DMS153 treated with DMSO at 0.1 percent for 48 hours (cell line): Measurements from ENCODE around the gene FRMD4B.

ENCODE experiments used
- DNase-seq: peaks from one replicate; lab custom pipeline; 2025; ENCODE audit not compliant: unreplicated experiment; lab: John Stamatoyannopoulos, UW

FRMD4B gene

DNA sequence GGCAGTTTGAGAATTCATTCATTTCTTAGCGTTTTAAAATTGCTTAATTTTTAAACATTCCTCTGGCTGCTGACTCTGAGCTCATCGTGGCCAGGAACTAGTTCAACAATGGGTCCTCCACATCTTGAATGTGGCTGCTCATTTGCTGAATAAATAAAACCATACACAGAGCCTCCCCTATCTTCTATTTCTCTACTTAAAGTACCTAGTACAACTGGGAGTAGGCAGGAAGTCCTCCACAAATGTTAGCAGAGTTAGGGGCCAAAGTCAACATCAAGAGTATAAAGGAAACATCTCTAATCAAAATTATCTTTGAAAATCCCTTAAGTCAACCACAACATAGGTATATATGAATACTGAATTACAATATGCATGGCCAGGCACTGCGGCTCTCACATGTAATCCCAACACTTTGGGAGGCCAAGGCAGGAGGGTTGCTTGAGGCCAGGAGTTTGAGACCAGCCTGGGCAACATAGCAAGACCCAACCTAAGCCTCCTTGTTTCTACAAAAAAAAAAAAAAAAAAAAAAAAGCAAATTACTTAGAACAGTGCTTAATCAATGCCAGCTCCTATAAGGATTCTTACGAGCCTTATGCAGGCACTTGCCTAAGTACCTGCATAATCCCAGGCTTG is 206.0 kb downstream of the FRMD4B start:
- DNase-seq = no peak

GRCh38 chr3:69178838-69179739 is 206.8 kb downstream of the FRMD4B start:
- DNase-seq = no peak

- no peak for DNase-seq
Observed at GRCh38 chr3:69178082-69178481, 207.8 kb downstream of the FRMD4B start.

GRCh38 chr3:69174871-69175737 is 210.8 kb downstream of the FRMD4B start:
- DNase-seq = no peak

DNA sequence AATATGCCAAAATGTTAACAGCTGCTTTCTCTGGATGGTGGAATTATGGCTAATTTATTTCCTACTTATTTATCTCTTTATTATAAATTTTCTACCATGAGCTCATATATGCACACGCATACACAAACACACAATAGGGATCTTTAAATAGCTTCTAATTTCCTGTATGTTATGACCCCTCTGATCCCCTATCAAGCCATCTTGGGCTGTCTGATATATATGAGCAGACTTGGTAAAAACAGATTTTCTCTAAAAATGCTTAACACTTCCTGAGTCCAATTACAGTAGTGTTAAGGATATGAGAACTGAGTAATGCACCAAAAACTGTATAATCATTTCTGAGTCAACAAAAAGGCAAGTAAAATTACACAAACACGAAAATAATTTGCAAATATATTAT is 211.4 kb downstream of the FRMD4B start:
- DNase-seq = no peak

DNA sequence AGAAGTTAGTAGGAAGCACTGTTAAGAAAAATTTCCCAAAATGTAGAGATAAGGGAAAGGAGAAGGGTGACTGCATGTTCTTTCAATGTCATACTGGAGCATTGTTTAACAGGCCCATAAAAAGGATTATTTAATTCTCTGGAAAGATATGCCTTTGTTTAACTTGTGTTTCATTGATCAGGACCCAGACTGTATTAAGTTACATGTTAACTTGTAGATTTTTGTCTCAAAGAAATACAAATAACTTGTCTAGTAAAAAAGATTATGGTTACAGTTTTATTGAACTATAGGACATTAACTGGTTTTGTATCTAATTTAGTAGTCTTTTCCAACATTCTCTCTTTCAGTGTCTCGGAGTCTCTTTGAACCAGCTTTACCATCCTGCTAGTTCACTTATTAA is 213.8 kb downstream of the FRMD4B start:
- DNase-seq = no peak

DNA sequence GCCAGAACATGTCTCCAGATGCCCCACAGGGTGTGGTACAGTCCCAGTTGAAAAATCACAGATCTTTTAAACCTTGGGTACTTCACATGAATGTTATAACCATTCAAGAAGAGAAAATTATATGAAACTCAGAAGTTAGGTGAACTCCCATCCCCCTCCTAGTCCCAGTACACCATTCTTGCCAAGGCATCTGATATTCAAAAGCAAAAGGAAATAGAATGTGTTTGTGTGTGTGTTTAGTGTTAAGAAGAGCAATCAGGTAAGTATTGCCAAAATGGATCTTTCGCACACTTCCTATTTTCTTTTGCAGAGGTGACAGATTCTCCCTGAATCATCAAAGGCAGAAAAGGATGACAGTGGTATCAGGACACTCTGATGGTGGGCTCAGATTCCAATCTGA is 219.4 kb downstream of the FRMD4B start:
- no peak for DNase-seq

- no peak for DNase-seq
Observed at GRCh38 chr3:69165744-69166143, 220.1 kb downstream of the FRMD4B start.

DNA sequence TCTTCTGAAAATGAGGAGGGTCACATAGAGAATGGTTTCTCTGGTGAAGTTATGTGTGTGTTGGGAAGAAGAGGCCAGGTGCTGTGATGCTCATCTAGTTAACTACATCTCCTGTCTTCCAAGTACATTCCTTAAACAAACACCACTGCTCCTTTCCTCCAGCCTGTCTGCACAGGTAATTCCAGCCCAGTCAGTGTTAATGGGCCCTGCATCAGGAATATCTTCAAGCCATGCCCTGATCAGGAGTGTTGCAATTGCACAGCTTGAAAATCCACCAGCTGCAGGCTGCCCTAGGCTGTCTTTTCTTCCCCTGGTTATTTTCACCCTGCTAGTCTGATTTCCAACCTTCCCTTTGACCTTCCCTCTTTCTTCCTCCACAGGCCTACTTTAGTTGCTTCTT is 221.6 kb downstream of the FRMD4B start:
- no peak for DNase-seq

- no peak for DNase-seq
Observed at GRCh38 chr3:69162308-69162980, 223.4 kb downstream of the FRMD4B start.

DNA sequence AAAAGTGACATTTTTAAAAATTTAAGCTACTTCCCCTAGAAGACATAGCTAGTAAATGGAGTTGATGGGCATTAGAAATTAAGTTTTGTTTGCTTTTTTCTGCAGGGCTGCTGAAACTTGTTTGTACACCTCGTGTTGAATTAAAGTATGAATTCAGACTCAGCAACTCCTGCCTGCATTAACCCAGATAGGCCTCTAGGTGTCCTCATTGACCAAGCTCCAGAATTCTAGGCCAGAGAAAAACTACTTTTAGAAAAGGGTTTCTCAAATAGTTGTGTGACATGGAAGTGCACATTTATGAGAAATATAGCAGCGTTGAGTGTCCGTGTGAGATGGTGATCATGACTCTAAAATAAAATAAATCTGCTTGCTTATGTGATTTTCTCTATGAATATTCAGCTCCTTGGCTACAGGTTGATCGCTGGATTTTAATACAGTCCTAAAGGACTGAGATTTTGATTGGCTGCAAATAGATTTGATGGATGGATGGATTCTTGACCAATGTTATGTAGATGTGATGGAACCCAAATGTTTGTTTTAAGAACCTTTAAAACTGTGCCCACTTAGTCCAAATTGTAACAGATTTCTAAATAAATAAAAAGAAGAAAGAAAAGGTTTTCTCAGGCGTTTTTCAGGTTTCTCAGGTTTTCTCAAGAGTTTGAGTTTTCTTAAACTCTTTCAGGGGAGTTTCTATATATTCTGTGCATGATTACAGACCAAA is 224.1 kb downstream of the FRMD4B start:
- DNase-seq = peak; percentile 3

DNA sequence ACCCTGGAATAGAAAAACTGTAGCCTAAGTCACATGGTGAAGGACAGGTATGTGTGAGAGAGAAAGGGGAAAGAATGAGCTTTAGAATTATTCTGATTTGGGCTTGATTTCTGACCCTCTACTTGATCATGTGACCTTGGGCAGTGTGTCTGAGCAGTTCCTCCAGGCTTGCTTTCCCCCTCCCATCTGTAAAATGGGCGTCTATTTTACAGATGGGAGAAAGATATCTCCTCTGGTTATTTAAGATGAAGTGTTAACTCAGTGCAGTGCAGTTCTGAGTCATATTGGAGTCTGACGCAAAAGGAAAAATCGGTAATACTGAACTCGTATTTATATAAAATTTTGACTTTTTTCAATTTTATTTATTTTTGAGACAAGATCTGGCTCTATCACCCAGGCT is 225.4 kb downstream of the FRMD4B start:
- no peak for DNase-seq

GRCh38 chr3:69160107-69160506 is 225.8 kb downstream of the FRMD4B start:
- no peak for DNase-seq

- DNase-seq = no peak
Observed at GRCh38 chr3:69149586-69149985, 236.3 kb downstream of the FRMD4B start.

DNA sequence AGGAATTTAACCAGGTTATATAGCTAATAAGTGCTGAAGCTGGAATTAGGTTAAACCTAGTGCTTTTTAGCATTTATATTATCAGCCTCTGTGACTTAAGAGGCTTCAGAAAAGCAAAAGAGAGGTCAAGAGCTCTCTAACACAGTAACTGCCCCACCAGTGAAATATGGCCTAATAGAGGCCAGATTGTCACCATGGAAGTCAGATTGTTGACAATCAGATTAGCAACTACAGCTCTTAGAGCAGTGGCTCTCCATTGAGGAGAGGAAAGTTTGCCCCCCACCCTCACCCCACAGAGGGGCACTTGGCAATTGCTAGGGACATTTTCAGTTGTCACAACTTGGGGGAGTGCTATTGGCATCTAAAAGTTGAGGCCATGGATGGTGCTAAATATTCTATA is 240.2 kb downstream of the FRMD4B start:
- no peak for DNase-seq

DNA sequence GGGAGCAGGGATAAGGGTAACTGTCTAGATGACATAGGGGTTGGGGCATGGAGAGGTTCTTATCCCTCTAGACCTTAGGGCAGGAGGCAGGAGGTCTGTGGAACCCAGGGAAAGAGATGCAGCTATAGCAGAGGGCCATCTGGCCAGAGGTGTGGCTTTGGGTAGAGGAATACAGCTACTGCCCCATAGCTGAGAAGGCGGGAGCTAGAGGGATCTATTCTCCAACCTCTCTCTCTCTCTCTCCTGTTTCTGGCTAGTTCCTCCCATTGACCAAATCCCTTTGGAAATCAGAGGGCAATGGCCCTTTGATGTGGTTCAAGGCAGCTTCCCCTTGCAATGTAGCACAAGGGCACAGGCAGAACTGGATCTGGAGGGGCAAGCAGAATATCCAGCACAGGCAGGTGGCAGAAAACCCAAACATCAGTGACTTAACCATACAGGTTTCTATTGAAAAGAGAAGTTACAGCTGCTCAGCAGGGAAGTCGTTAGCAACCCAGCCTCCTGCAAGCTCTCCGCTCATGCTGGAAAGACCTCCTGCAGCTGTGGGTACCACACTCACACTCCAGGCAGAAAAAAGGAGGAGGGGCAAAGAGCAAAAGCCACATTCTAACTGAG is 241.2 kb downstream of the FRMD4B start:
- no peak for DNase-seq

- DNase-seq = no peak
Observed at GRCh38 chr3:69143612-69144011, 242.3 kb downstream of the FRMD4B start.

DNA sequence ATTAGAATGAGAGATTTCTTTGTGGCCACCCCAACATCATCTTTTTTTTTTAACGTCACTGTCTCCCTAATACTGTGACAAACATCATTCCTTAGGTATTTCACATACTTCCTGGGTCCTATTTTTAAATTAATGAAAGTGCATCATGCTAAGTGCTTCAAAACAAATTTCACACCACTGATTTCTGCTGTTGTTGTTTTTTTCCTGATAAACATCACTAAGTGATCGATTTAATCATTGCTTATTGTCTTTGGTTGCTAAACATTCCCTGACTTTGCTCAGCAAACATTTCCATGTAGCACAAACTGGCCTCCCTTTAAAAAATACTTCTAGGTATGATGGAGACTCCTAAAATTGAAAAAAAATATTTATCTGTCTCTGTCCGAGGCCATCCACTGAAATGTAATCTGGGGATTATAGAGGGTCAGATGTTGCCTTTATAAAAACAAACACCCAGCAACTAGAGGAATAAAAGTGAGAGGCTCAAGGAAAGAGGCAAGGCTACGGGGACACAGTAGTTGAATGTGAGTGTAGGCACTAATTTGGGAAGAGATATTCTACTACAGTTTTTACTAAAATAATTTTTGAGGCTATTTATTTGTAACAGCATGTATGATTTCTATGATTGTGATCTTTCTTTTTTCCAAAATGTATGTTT is 243.0 kb downstream of the FRMD4B start:
- no peak for DNase-seq

GRCh38 chr3:69142090-69142489 is 243.8 kb downstream of the FRMD4B start:
- no peak for DNase-seq
